ENCODE results near the gene RABEP1. TPM values are rescaled to one million over a fixed set of nuclear protein-coding genes. Genes with fewer than 3 reads are reported as not detected.

RABEP1 gene
- total RNA-seq, 1 donor from 2014 or later, result 26.6 TPM

DNA sequence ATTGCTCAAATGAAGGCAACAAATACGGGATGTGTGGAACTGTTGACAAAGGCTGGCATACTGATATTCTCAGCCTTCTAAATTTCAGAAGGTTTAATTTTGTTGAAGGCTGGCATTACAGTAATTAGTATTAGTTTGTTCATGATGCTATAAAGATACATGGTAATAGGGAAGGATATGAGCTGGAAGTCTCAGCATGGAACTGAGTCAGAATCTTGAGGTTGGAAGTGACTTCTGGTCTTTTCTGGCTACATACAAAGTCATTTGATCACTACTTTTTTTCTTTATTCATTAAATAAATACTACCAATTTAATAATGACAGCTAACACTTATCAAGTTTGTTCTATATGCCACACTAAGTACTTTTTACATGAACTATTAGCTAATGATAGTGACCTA lies 22.6 kb downstream of the RABEP1 start:
- no peaks in the 10 kb centered on the region for H3K9me3 ChIP-seq (ENCODE audit: control insufficient read depth in 3 of 3, low read length in 3 of 3)
- H3K4me3 ChIP-seq (ENCODE audit: low read length in 3 of 3), result no peak overlapping the region
- H3K27me3 ChIP-seq (ENCODE audit: control insufficient read depth in 3 of 3, insufficient read depth in 3 of 3, low read length in 3 of 3), result no peaks in the 10 kb centered on the region
- H3K9ac ChIP-seq (ENCODE audit: low read depth in 1 of 3, low read length in 3 of 3), result no peak overlapping the region
- H3K4me1 ChIP-seq (ENCODE audit: control insufficient read depth in 3 of 3, insufficient read depth in 3 of 3, low read length in 3 of 3), result peaks cover 0 to 14% (median 7%) of the 10 kb centered on the region in 3 donors
- H3K36me3 ChIP-seq (ENCODE audit: control insufficient read depth in 3 of 3, insufficient read depth in 3 of 3, low read length in 3 of 3), result peaks cover 0 to 2% (median 2%) of the 10 kb centered on the region in 3 donors
- H3K27ac ChIP-seq (ENCODE audit: low read depth, low read length), result no peak overlapping the region

DNA sequence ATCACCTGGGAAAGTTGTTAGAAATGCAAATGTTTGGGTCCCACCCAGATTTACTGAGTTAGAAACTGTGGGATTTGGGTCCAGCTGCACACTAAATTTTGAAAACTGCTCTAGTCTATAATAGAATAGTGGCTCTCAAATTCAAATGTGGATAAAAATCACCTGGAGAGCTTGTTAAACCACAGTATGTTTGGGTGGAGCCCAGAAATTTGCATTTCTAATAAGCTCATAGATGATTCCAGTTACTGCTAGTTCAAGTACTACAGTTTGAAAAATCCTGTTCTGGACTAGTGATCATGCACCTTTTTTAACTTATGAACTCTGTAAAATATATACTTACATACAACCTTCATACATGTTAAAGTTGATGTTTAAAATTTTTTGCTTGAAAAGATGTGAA lies 27.8 kb downstream of the RABEP1 start:
- H3K27ac ChIP-seq (ENCODE audit: low read depth, low read length), result no peak overlapping the region
- no peaks in the 10 kb centered on the region for H3K4me1 ChIP-seq (ENCODE audit: control insufficient read depth in 3 of 3, insufficient read depth in 3 of 3, low read length in 3 of 3)
- no peak overlapping the region for H3K4me3 ChIP-seq (ENCODE audit: low read length in 3 of 3)
- no peaks in the 10 kb centered on the region for H3K27me3 ChIP-seq (ENCODE audit: control insufficient read depth in 3 of 3, insufficient read depth in 3 of 3, low read length in 3 of 3)
- no peak overlapping the region for H3K9ac ChIP-seq (ENCODE audit: low read depth in 1 of 3, low read length in 3 of 3)
- H3K9me3 ChIP-seq (ENCODE audit: control insufficient read depth in 3 of 3, low read length in 3 of 3), result no peaks in the 10 kb centered on the region
- peaks cover 0 to 10% (median 3%) of the 10 kb centered on the region in 3 donors for H3K36me3 ChIP-seq (ENCODE audit: control insufficient read depth in 3 of 3, insufficient read depth in 3 of 3, low read length in 3 of 3)

DNA sequence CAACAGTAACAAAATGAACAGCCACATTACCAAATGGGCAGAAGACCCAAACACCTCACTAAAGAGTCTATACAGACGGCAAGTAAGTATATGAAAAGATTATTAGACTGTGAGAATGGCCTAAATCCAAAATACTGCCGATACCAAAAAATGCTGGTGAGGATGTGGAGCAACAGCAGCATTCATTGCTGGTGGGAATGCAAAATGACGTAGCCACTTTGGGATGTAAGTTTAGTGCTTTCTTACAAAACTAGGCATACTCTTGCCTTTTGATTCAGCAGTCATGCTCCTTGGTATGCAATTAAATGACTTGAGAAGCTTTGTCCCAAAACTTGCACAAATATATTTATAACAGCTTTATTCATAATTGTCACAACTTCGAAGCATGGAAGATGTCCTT lies 43.8 kb downstream of the RABEP1 start:
- Histone ChIP-seq H3K9ac (ENCODE audit: low read depth in 1 of 3, low read length in 3 of 3) (no peak overlapping the region), H3K36me3 (ENCODE audit: control insufficient read depth in 3 of 3, insufficient read depth in 3 of 3, low read length in 3 of 3) (peaks cover 0 to 2% (median 0%) of the 10 kb centered on the region in 3 donors), H3K4me1 (ENCODE audit: control insufficient read depth in 3 of 3, insufficient read depth in 3 of 3, low read length in 3 of 3) (no peaks in the 10 kb centered on the region), H3K9me3 (ENCODE audit: control insufficient read depth in 3 of 3, low read length in 3 of 3) (no peaks in the 10 kb centered on the region), H3K27me3 (ENCODE audit: control insufficient read depth in 3 of 3, insufficient read depth in 3 of 3, low read length in 3 of 3) (no peaks in the 10 kb centered on the region), H3K4me3 (ENCODE audit: low read length in 3 of 3) (no peak overlapping the region), H3K27ac (ENCODE audit: low read depth, low read length) (no peak overlapping the region)

DNA sequence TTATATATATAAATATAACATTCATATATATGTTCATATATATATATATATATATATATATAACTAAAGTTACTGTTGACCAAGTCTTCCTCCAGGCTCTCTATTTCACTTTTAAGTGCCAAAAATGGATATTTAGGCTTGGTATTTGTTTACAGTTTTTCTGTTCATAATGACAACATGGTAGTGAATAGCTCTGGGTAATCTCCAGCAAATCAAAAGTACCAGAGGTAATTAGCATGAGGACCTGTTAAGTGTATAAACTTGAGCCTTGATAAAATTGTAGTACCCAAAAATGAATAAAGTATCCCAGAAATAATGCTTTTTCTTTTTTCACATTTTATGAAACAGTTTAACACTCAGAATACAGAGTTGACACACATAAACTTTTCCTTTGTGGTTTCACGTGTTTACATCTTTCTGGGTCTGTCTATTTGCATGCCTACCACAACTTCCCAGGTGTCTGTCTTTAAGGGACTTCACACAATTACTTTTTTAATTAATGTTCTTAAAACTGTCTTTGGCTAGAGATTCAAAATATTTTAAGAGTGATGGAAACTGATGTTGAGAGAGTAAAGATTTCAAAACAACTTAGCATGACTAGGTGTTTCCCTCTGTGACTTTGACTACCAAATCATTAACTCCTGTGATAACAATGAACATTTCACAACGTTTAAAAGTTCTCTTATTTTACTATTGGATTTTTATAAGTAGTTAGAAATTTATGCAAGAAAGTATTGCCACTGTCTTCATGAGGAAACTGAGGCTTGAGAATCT lies 47.9 kb downstream of the RABEP1 start:
- Histone ChIP-seq H3K4me1 (ENCODE audit: control insufficient read depth in 3 of 3, insufficient read depth in 3 of 3, low read length in 3 of 3) (no peaks in the 10 kb centered on the region), H3K27ac (ENCODE audit: low read depth, low read length) (no peak overlapping the region), H3K9me3 (ENCODE audit: control insufficient read depth in 3 of 3, low read length in 3 of 3) (no peaks in the 10 kb centered on the region), H3K4me3 (ENCODE audit: low read length in 3 of 3) (no peak overlapping the region), H3K36me3 (ENCODE audit: control insufficient read depth in 3 of 3, insufficient read depth in 3 of 3, low read length in 3 of 3) (peaks cover 0 to 19% (median 16%) of the 10 kb centered on the region in 3 donors), H3K27me3 (ENCODE audit: control insufficient read depth in 3 of 3, insufficient read depth in 3 of 3, low read length in 3 of 3) (no peaks in the 10 kb centered on the region), H3K9ac (ENCODE audit: low read depth in 1 of 3, low read length in 3 of 3) (no peak overlapping the region)

DNA sequence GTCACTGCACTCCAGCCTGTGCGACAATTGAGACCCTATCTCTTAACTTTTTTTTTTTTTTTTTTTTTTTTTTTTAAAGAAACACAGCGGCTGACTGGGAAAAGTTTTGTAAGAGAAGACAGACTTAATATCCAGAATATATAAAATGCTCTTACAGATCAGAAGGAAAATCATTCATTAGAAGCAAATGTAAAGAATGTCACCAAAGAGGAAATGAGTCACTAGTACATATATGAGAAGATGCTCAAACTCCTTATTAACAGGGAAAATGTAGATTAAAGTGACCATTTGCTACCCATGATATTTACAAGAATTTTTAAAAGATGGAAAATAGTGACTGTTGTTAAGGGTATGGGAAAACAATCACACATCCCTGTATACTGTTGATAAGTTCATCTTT lies 48.9 kb downstream of the RABEP1 start:
- Histone ChIP-seq H3K27me3 (ENCODE audit: control insufficient read depth in 3 of 3, insufficient read depth in 3 of 3, low read length in 3 of 3) (no peaks in the 10 kb centered on the region), H3K36me3 (ENCODE audit: control insufficient read depth in 3 of 3, insufficient read depth in 3 of 3, low read length in 3 of 3) (peaks cover 0 to 19% (median 16%) of the 10 kb centered on the region in 3 donors), H3K4me3 (ENCODE audit: low read length in 3 of 3) (no peak overlapping the region), H3K9me3 (ENCODE audit: control insufficient read depth in 3 of 3, low read length in 3 of 3) (no peaks in the 10 kb centered on the region), H3K4me1 (ENCODE audit: control insufficient read depth in 3 of 3, insufficient read depth in 3 of 3, low read length in 3 of 3) (no peaks in the 10 kb centered on the region), H3K9ac (ENCODE audit: low read depth in 1 of 3, low read length in 3 of 3) (no peak overlapping the region), H3K27ac (ENCODE audit: low read depth, low read length) (no peak overlapping the region)

DNA sequence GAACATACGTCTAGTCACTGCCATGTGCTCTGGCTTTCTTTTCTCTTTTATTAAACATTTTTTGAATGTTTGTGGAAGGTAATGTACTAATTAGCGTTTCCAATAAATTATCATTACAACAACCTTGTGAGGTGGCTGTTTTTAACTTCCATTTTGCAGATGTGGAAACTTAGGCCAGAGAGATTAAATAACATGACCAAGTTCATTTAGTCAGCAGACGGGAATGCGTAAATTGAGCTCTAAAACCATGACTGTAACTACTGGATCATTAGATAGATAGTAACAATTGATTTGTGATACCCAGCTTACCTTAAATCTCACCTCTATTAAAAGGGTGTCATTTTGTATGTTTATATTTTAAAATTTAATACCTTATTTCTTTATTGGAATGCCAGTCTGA lies 49.4 kb downstream of the RABEP1 start:
- Histone ChIP-seq H3K36me3 (ENCODE audit: control insufficient read depth in 3 of 3, insufficient read depth in 3 of 3, low read length in 3 of 3) (peaks cover 0 to 19% (median 16%) of the 10 kb centered on the region in 3 donors), H3K4me1 (ENCODE audit: control insufficient read depth in 3 of 3, insufficient read depth in 3 of 3, low read length in 3 of 3) (no peaks in the 10 kb centered on the region)

DNA sequence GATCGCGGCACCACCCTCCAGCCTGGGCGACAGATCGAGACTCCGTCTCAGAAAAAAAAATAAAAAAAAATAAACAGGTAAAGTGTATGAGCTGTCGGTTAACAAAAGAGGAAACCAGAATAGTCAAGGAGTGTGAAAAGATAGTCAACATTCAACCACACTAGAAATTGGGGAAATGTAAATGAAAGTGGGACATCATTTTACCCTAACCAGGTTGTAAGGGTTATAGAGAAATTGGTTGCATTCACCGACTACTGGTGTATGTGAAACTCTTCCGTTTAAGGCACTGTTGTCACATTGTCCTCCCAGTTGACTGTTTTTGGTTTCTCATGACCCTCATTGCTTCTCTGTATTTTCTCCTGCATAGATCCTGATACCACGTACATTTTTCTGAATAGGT lies 62.8 kb downstream of the RABEP1 start:
- Histone ChIP-seq H3K36me3 (ENCODE audit: control insufficient read depth in 3 of 3, insufficient read depth in 3 of 3, low read length in 3 of 3) (peaks cover 16 to 39% (median 34%) of the 10 kb centered on the region in 3 donors), H3K27me3 (ENCODE audit: control insufficient read depth in 3 of 3, insufficient read depth in 3 of 3, low read length in 3 of 3) (no peaks in the 10 kb centered on the region), H3K4me1 (ENCODE audit: control insufficient read depth in 3 of 3, insufficient read depth in 3 of 3, low read length in 3 of 3) (no peaks in the 10 kb centered on the region)

More for the DNA sequence above, 49.4 kb downstream of the RABEP1 start:
- no peak overlapping the region for H3K27ac ChIP-seq (ENCODE audit: low read depth, low read length)
- no peak overlapping the region for H3K9ac ChIP-seq (ENCODE audit: low read depth in 1 of 3, low read length in 3 of 3)
- H3K27me3 ChIP-seq (ENCODE audit: control insufficient read depth in 3 of 3, insufficient read depth in 3 of 3, low read length in 3 of 3), result no peaks in the 10 kb centered on the region
- H3K9me3 ChIP-seq (ENCODE audit: control insufficient read depth in 3 of 3, low read length in 3 of 3), result no peaks in the 10 kb centered on the region
- no peak overlapping the region for H3K4me3 ChIP-seq (ENCODE audit: low read length in 3 of 3)

DNA sequence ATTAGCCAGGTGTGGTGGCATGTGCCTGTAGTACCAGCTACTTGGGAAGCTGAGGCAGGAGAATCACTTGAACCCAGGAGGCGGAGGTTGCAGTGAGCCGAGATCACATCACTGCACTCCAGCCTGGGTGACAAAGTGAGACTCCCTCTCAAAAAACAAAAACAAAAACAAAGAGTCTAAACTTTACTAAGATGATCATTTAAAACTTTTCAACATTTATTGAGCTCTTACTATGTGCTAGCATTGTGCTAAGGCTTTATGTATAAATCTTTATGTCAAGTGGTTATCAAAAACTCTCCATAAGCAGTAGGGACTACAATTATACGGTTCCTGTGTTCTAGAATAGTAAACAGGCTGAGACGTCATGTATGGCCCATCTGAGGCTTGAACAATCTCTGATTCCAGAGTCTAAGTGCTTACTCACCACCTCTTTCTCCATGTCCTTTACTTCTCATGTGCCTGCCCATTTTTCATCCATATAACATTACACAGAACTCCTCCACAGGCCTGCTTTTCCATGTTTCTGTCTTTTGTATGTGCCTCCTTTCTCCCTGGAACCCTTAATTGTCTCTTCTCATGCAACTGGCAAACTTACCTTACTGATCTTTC lies 70.7 kb downstream of the RABEP1 start:
- Histone ChIP-seq H3K27me3 (ENCODE audit: control insufficient read depth in 3 of 3, insufficient read depth in 3 of 3, low read length in 3 of 3) (no peaks in the 10 kb centered on the region), H3K9ac (ENCODE audit: low read depth in 1 of 3, low read length in 3 of 3) (no peak overlapping the region), H3K4me3 (ENCODE audit: low read length in 3 of 3) (no peak overlapping the region), H3K9me3 (ENCODE audit: control insufficient read depth in 3 of 3, low read length in 3 of 3) (no peaks in the 10 kb centered on the region), H3K4me1 (ENCODE audit: control insufficient read depth in 3 of 3, insufficient read depth in 3 of 3, low read length in 3 of 3) (peaks cover 5 to 13% (median 5%) of the 10 kb centered on the region in 3 donors), H3K36me3 (ENCODE audit: control insufficient read depth in 3 of 3, insufficient read depth in 3 of 3, low read length in 3 of 3) (peaks cover 18 to 45% (median 45%) of the 10 kb centered on the region in 3 donors), H3K27ac (ENCODE audit: low read depth, low read length) (no peak overlapping the region)

More for the DNA sequence above, 62.8 kb downstream of the RABEP1 start:
- Histone ChIP-seq H3K27ac (ENCODE audit: low read depth, low read length) (no peak overlapping the region), H3K4me3 (ENCODE audit: low read length in 3 of 3) (no peak overlapping the region), H3K9me3 (ENCODE audit: control insufficient read depth in 3 of 3, low read length in 3 of 3) (no peaks in the 10 kb centered on the region), H3K9ac (ENCODE audit: low read depth in 1 of 3, low read length in 3 of 3) (no peak overlapping the region)

DNA sequence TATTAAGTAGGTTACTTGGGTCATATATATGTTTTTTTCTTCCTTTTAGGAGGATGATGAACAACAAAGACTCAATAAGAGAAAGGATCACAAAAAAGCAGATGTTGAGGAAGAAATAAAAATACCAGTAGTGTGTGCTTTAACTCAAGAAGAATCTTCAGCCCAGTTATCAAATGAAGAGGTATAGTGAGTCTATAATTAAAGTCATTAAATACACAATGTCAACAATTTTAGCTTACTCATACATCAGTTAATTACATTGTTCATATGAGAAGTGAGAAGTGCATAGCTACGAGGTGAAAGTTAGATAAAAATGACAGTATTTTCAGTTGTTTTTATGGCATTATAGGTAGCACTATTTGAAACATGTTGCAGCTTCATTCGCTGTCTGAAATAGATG lies 72.2 kb downstream of the RABEP1 start:
- Histone ChIP-seq H3K4me3 (ENCODE audit: low read length in 3 of 3) (no peak overlapping the region), H3K9me3 (ENCODE audit: control insufficient read depth in 3 of 3, low read length in 3 of 3) (no peaks in the 10 kb centered on the region), H3K27me3 (ENCODE audit: control insufficient read depth in 3 of 3, insufficient read depth in 3 of 3, low read length in 3 of 3) (no peaks in the 10 kb centered on the region), H3K27ac (ENCODE audit: low read depth, low read length) (no peak overlapping the region), H3K4me1 (ENCODE audit: control insufficient read depth in 3 of 3, insufficient read depth in 3 of 3, low read length in 3 of 3) (peaks cover 5 to 13% (median 5%) of the 10 kb centered on the region in 3 donors), H3K36me3 (ENCODE audit: control insufficient read depth in 3 of 3, insufficient read depth in 3 of 3, low read length in 3 of 3) (peaks cover 22 to 44% (median 42%) of the 10 kb centered on the region in 3 donors), H3K9ac (ENCODE audit: low read depth in 1 of 3, low read length in 3 of 3) (no peak overlapping the region)

DNA sequence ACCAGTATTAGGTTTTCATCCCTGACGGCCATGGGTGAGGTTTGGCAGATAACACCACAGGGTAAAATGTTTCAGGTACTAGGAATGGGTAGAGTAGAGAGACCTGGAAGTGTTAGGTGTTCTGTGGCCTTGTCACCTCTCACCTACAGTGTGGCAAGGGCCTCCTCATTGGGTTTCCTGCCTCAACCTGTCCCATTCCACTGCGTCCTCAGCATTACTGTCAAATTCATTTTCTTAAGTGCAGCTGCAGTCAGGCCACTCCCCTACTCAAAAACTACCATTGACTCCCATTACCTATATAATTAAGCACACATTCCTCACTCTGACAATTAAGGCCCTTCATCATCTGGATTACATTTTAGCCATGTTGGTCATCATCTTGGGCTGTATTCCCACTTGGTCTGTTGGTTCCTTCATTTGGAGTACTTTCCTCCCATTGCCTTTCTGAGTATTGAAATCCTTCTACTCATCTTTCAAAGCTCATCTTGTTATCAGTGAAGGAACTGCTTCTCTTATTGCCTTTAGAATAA lies 72.9 kb downstream of the RABEP1 start:
- Histone ChIP-seq H3K27me3 (ENCODE audit: control insufficient read depth in 3 of 3, insufficient read depth in 3 of 3, low read length in 3 of 3) (no peaks in the 10 kb centered on the region), H3K4me1 (ENCODE audit: control insufficient read depth in 3 of 3, insufficient read depth in 3 of 3, low read length in 3 of 3) (peaks cover 5 to 13% (median 5%) of the 10 kb centered on the region in 3 donors), H3K27ac (ENCODE audit: low read depth, low read length) (no peak overlapping the region), H3K36me3 (ENCODE audit: control insufficient read depth in 3 of 3, insufficient read depth in 3 of 3, low read length in 3 of 3) (peaks cover 22 to 45% (median 41%) of the 10 kb centered on the region in 3 donors), H3K9me3 (ENCODE audit: control insufficient read depth in 3 of 3, low read length in 3 of 3) (no peaks in the 10 kb centered on the region), H3K9ac (ENCODE audit: low read depth in 1 of 3, low read length in 3 of 3) (no peak overlapping the region), H3K4me3 (ENCODE audit: low read length in 3 of 3) (no peak overlapping the region)
